ENCODE measurements around the gene ESRRG.

The ESRRG gene

DNA sequence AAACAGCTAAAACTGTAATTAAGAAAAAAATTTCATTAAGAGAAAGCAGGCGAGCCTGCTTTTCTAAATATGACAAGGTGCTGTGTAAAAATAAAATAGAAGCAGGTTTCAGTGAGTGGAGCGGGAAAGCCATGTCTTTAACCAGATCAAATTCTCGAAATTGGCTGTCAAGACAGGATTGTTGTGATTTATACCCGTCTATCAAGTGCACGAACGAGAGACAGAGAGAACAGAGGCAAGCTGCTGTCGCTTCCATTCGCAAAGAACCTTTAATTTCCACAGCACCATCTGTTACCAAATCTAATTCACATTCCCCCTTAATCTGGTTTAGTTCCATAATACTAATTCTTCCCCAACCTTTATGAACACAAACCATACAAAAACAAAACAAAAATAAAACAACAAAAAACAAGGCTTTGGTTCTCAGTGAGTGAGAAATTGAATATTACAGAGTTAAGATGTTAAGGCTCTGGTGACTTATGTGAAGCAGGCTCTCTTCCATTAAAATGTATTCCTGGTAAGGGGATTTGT is 35.0 kb downstream of the ESRRG start:
- no peak for DNase-seq (ENCODE audit: low read depth)
- no peak for TF ChIP-seq CTCF (IDR thresholded peaks at IDR 0.05; ENCODE audit: insufficient read depth, low read depth, low read length, missing control alignments)
- H3K4me3 ChIP-seq (ENCODE audit: low read depth, low read length): no peak overlapping the region

GRCh38 chr1:216686860-216687766 is 36.1 kb downstream of the ESRRG start:
- no peak for DNase-seq (ENCODE audit: low read depth)
- no peak overlapping the region for H3K4me3 ChIP-seq (ENCODE audit: low read depth, low read length)
- TF ChIP-seq CTCF (IDR thresholded peaks at IDR 0.05; ENCODE audit: insufficient read depth, low read depth, low read length, missing control alignments): no peak

- TF ChIP-seq CTCF (IDR thresholded peaks at IDR 0.05; ENCODE audit: insufficient read depth, low read depth, low read length, missing control alignments): no peak
- DNase-seq (ENCODE audit: low read depth): no peak
- no peak overlapping the region for H3K4me3 ChIP-seq (ENCODE audit: low read depth, low read length)
Observed at GRCh38 chr1:216682752-216683151, 40.5 kb downstream of the ESRRG start.

GRCh38 chr1:216679108-216679507 is 44.1 kb downstream of the ESRRG start:
- no peak overlapping the region for H3K4me3 ChIP-seq (ENCODE audit: low read depth, low read length)
- DNase-seq (ENCODE audit: low read depth): no peak
- TF ChIP-seq CTCF (IDR thresholded peaks at IDR 0.05; ENCODE audit: insufficient read depth, low read depth, low read length, missing control alignments): no peak

GRCh38 chr1:216670118-216670883 is 52.9 kb downstream of the ESRRG start:
- DNase-seq (ENCODE audit: low read depth): no peak
- no peak for TF ChIP-seq CTCF (IDR thresholded peaks at IDR 0.05; ENCODE audit: insufficient read depth, low read depth, low read length, missing control alignments)

DNA sequence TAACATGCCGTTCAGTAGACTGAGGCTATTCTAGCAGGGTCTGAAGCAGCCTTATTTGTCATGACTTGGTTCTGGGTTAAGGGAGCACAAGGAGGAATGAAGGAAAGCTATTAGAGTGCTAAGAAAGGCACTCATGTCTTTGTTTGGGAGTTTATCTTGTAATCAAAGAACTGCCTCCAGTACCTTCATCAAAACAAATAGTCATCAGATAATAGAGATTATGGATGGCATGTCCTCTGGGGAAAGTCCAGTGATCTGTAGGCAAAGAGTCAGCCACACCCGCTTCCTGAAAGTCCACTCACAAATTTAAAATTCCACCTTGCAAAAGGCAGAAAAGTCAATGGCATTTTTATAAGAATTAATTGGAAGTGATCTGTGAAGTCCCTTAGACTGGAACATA is 56.8 kb downstream of the ESRRG start:
- no peak for DNase-seq (ENCODE audit: low read depth)
- TF ChIP-seq CTCF (IDR thresholded peaks at IDR 0.05; ENCODE audit: insufficient read depth, low read depth, low read length, missing control alignments): no peak
- no peak overlapping the region for H3K4me3 ChIP-seq (ENCODE audit: low read depth, low read length)

More at GRCh38 chr1:216670118-216670883, 52.9 kb downstream of the ESRRG start:
- H3K4me3 ChIP-seq (ENCODE audit: low read depth, low read length): no peak overlapping the region

All from GM12865 (cell line).